GM20431 (cell line): ENCODE results near the gene GTF2H4.
"Not testable (repeated sequence)": the region's sequence is repeated elsewhere in the genome, so short reads cannot be mapped to it uniquely, and the experiment has no call there.

ENCODE experiments used
- in situ Hi-C: fragments of 300-500 bp; cut with MseI, MboI; formaldehyde crosslinking; loops from one replicate; pipeline ENCODE4 v1.15.0; 2020; ENCODE audit warnings: low sequenced_read_pairs; ENCODE audit not compliant: unreplicated experiment

GTF2H4 gene

DNA sequence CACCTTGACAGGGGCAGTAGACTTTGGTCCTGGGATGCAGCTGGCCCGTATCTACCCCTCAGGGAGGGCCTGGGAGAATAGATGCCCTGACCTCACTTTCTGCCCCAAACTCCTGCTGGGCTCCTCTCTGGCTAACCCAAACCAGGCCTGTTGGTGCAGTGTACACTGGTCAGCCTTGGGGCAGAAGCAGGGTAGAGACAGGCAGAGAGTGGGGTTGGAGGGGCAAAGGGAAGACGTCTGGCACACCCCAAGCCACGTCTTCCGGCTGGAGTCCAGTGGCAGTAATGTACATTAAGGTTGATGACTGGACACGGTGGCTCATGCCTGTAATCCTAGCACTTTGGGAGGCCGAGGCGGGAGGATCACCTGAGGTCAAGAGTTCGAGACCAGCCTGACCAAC, 14.3 kb upstream of the GTF2H4 start:
- in situ Hi-C loops = no loop called here

DNA sequence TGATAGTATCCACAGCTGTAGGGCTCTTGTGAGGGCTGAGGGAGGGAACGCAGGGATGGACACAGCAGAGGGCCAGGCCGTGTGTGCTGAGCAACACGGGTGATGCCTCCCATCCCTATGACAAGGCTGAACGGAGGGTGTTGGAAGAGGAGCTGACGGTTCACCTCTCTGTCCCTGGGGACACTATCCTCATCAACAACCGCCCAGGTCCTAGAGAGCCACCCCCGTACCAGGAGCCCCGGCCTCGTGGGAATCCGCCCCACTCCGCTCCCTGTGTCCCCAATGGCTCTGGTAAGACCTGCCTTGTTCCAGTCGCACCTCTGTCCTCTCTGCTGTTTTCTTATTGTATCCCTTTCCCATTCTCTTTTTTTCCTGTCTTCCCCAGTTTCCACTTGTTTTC, 13.6 kb upstream of the GTF2H4 start:
- in situ Hi-C loops = no loop called here

DNA sequence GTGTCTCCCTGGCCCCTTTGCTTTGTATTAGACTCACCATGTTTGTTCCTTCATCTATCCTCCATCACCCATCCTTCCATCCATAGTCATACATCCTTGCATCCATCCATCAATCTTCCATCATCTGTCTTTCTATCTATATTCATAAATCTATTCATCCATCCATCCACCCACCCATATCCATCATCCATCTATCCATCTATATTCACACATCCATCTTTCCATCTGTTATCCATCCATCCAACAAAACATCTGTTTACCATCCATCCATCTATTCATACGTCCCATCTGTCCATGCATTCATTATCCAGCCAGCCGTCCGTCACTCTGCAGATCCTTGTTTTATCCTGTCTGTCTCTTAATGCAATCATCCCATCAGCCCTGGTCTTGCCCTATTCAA, 13.1 kb upstream of the GTF2H4 start:
- in situ Hi-C loops = no loop called here

DNA sequence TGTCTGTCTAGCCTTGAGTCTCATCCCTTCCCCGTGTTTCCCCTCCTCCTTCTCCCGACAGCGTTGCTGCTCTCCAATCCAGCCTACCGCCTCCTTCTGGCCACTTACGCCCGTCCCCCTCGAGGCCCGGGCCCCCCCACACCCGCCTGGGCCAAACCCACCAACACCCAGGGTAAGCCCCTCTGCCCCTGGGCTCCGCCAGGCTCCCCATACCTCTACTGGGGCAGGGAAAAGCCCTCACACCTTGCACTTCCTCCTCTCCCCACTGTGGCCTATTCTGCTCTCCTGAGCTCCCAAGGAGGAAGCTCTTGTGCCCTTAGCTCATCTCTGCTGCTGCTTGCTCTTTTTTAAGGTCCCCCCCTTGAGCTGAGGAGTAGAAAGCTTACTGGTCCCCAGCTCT, 12.7 kb upstream of the GTF2H4 start:
- in situ Hi-C loops = no loop called here

DNA sequence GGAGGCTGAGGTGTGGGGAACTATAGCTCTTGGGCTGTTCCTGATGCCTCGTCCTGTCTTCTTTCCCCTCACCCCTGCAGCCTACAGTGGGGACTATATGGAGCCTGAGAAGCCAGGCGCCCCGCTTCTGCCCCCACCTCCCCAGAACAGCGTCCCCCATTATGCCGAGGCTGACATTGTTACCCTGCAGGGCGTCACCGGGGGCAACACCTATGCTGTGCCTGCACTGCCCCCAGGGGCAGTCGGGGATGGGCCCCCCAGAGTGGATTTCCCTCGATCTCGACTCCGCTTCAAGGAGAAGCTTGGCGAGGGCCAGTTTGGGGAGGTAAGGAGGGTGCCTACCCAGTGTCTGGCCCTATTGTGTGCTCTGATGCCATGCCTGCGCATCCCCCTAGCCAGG, 11.5 kb upstream of the GTF2H4 start:
- in situ Hi-C loops = no loop called here

DNA sequence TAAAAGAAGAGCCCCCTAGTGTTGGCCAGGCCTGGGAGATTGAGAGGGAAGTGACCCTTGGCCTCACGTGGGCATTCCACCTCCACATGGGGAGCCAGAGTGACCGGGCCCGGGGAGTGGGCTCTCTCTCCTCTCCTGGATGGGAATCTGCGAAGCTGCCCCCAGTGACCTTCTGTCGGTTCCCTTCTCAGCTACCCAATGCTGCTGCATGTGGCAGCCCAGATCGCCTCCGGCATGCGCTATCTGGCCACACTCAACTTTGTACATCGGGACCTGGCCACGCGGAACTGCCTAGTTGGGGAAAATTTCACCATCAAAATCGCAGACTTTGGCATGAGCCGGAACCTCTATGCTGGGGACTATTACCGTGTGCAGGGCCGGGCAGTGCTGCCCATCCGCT, 10.1 kb upstream of the GTF2H4 start:
- in situ Hi-C loops = no loop called here

DNA sequence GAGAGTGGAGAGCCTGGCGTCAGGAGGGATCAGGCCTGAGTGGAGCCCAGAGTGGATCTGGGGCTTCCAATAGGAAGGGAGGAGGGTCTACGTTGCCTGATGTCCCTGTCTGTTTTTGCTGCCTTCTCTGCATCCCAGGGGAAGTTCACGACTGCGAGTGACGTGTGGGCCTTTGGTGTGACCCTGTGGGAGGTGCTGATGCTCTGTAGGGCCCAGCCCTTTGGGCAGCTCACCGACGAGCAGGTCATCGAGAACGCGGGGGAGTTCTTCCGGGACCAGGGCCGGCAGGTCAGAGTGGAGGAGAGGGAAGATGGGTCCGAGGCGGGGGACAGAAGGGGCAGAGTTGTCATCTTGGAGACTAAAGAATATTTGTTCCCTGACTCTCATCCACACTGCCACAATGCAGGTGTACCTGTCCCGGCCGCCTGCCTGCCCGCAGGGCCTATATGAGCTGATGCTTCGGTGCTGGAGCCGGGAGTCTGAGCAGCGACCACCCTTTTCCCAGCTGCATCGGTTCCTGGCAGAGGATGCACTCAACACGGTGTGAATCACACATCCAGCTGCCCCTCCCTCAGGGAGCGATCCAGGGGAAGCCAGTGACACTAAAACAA, 9.2 kb upstream of the GTF2H4 start:
- in situ Hi-C loops = no loop called here

DNA sequence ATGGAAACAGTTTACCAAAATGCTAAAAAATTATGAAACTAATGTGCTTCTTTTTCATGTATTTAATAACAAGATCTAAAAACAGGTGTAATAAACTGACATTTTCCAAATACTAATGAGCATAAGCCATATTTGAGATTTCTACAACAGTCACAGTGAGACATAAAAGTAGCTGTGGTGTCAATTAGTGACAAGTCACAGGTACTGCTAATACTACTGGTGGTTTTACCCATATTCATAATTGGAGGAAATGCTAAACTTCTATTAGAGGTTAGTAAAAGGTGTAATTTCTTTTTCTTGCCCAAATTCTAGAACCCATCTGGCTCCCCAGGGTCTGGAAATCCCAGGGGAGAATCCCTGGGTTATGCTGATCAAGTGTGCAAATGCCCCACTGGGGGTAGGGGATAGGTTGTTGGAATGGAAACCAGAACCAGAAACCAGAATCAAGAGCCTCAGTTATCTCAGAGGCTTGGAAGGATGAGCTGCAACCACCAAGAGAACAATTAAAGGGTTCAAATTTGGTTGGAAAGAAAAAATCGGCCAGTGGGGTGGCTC, 7.1 kb upstream of the GTF2H4 start:
- in situ Hi-C loops = no loop called here

DNA sequence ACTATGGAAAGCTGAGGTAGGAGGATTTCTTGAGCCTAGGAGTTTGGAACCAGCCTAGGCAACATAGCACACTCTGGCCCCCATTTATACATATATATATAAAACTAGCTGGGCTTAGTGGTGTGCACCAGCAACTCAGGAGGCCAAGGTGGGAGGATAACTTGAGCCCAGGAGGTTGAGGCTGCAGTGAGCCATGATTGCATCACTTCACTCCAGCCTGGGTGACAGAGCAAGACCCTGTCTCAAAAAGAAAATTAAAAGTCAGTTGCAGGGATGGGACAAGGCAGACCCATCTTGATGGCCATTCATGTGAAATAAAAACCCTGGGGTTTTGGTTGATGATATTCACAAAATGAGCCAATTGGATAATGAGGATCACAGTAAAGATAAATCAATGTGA, 6.6 kb upstream of the GTF2H4 start:
- in situ Hi-C loops = no loop called here

DNA sequence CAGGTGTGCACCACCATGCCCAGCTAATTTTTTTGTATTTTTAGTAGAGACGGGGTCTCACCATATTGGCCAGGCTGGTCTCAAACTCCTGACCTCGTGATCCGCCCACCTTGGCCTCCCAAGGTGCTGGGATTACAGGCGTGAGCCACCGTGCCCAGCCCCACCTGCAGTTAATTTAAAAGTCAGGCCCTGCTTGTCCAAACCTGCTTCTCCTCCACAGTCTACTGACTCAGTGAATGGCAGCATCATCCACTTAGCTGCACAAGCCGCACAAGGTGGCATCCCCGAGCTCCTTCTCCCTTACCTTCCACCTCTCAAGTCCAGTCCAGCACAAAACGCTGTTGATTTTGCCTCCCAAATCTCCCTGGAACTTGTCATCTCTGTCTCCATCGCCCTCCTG, 5.8 kb upstream of the GTF2H4 start:
- in situ Hi-C loops = not testable (repeated sequence)

DNA sequence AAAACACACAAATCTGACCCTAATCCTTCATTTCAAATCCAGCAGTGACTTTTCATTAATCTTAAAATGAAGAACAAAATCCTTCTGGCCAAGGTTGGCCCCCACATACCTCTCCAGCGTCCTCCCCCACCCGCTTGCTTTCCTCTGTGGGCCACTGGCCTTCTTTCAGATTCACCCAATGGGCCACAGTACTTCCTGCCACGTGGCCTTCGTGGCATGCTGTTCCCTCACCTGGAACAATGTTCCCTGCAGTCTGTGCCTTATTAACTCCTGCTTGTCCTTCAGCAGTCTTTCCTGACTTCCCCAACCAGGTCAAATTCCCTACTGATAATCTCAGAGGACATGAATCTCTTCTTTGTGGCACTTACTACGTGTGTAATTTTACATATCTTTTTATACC, 5.3 kb upstream of the GTF2H4 start:
- in situ Hi-C loops = no loop called here

DNA sequence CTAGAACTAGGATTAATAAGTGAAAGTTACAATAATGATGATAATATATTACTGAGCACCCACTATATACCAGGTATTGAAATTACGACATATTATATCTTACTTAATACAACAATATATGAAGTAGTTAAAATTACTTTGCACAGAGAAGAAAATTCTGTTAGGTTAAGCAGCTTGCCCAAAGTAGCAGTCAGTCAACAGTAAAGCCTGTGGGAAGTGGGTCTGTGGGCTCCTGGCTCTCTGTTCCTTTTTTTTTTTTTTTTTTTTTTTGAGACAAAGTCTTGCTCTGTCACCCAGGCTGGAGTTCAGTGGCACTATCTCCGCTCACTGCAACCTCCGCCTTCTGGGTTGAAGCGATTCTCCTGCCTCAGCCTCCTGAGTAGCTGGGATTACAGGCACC, 4.8 kb upstream of the GTF2H4 start:
- in situ Hi-C loops = no loop called here

DNA sequence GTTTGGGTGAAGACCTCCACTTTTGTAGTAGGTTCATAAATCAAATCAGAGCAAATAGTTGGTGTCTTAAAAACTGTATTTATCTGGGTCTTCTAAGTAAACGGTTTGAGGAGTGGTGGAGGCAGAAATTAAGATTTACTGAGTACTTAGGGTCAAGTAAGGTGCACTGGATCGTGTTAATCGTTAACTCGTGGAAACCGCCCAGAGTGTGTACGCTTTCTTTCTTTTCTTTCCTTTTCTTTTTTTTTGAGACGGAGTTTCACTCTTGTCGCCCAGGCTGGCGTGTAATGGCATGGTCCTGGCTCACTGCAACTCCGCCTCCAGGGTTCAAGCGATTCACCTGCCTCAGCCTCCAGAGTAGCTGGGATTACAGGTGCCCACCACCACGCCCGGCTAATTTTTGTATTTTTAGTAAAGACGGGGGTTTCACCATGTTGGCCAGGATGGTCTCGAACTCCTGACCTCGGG, 683 bp upstream of the GTF2H4 start:
- in situ Hi-C loops = not testable (repeated sequence)

DNA sequence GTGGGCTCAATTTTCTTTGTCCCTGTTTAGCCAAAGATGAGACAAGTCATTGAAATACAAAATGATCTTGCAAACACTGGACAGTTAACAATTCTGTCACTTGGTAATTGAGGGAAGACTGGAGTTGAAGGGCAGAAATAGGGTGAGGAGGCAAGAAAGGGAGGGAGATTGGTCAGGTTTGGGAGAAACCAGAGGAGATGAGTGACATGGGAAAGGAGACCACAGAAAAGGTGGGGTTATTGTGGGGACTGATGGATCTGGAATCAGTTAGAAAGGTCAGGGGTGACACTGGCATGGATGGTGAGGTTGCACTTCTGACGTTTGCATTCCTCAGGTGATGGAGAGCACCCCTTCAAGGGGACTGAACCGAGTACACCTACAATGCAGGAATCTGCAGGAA, 693 bp downstream of the GTF2H4 start:
- in situ Hi-C loops = no loop called here

DNA sequence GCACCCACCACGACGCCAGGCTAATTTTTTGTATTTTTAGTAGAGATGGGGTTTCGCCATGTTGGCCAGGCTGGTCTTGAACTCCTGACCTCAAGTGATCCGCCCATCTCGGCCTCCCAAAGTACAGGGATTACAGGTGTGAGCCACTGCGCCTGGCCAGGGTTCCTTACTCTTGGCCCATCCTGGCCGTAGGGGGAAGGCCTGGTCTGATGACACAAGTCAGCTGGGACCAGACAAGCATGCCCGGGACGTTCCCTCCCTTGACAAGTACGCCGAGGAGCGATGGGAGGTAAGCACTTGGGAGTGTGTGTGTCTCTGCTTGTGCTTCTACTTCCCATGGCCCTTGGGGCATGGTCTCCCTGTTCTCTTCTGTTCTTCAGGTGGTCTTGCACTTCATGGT, 2.5 kb downstream of the GTF2H4 start:
- in situ Hi-C loops = not testable (repeated sequence)

DNA sequence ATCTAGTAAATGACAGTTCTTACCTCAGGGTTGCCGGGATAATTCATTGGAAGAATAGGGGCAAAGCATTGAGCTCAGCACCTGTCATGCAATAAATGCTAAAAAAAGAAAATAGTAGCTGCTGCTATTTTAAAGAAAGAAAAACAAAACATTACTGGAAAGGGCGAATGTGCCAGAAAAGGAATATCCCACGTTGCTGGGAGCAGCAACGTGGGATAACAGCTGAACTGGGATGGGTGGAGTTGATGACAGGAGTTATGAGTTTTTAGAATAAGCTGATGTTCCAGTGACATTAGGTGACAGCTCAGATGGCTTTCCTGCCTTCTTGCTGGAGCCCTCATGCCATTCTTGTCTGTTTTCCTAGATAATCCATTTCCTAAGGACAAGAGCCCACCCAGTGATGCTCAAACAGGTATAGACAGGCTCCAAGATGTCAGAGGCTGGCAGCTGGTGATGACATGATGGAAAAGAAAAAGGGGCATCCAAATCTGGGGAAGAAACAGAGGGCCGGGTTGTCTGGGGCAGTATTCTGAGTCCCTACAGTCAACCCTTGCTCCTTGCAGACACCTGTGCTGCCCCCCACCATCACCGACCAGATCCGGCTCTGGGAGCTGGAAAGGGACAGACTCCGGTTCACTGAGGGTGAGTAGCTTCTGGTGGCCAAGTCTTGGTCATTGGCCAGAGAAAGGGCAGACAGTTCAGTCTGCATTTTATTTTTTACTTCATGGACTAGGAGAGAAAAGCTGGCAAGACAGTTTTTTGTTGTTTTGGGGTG, 4.9 kb downstream of the GTF2H4 start:
- in situ Hi-C loops = no loop called here

DNA sequence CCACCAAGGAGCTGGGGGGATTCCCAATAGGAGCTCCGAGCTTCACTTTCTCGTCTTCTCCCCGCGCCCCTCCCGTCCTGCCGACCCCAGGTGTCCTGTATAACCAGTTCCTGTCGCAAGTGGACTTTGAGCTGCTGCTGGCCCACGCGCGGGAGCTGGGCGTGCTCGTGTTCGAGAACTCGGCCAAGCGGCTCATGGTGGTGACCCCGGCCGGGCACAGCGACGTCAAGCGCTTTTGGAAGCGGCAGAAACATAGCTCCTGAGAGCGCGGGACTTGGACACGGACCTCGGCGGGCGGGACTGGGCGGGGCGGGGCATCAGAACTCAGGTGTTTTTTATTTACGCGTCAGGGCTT, 5.7 kb downstream of the GTF2H4 start:
- in situ Hi-C loops = no loop called here

DNA sequence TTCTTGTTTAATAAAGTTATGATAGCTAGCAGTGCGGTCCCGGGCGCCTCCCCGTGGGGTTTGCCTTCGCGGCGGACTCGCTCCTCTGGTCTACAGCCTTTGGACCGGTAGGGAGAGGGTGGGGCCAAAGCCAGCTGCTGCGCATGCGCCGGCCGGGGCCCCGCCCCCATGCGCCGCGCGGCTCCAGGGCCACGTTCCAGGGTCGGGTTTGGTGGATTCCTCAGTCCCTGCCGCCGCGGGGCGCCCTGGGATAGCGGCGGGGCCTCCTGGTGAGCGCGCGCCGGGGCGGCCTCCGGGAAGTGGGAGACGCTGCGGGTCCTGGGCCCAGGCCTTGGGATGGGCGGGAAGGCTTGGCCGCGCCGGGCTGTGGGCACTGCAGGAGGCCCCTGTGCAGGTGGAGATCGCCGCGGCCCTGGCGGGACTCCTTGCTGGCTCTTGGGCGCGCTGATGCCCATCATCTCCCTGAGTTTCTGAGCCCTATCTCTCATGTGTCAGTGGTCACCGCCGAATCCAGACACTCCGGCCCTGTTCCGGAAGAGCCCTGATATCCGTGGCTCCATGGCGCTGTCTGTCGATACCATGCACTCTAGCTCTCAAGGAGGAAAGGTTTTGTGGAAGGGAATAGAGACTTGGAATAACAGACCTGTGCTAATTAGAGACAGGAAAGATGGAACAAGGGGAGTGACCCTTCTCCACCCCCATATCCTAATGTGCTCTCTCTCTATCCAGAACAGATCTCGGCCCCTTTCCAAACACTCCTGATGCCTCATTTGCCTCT, 6.3 kb downstream of the GTF2H4 start, which contains the start of gene VARS2:
VARS2 (plus strand) TSS at position 163 of the 778 bp plus-strand sequence; CDS start at position 762, 599 bp downstream.
- in situ Hi-C loops = no loop called here

DNA sequence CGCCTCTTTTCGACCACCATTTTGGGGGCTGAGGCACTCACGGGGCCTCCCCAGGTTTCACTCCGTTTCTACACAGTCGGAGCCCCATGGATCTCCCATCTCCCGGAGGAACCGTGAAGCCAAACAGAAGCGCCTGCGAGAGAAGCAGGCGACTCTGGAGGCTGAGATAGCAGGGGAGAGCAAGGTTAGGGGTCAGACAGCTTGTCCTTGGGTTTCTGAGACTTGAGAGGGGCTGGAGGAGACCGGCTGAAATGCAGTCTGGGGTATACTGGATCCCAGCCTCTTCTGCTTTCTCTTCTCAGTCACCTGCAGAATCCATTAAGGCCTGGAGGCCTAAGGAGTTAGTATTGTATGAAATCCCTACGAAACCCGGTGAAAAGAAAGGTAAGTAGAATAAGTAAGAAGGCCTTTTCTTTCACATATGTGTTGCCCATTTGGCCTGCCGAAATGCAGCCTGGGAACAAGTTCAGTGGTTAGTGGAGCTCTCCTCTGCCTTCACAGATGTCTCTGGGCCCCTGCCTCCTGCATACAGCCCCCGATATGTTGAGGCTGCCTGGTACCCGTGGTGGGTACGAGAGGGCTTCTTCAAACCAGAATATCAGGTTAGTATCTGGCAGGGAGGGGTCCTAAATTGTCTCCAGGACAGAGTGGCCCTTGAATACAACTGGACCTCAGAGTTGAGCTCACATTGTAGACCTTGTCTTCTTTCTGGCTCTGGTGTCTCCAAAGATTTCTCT, 7.0 kb downstream of the GTF2H4 start:
- in situ Hi-C loops = no loop called here

DNA sequence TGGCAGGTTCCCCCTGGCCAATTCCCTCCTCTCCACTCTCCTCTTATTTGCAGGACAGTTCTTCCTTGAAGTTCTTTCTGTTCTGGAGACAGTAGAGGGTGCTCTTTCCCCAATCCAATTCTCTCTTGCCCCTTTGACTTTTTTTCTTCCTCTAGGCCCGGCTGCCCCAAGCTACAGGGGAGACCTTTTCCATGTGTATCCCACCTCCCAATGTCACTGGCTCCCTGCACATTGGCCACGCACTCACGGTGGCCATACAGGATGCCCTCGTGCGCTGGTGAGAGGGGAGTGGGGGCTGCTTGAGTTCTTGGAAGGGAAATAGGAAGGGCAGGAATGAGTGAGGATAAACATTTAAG, 7.6 kb downstream of the GTF2H4 start:
- in situ Hi-C loops = no loop called here
